HFF-Myc (cell line): Measurements from ENCODE around the gene WASHC4.

Source experiments
- DNase-seq: peaks from one replicate; pipeline ENCODE4 v3.0.0-alpha.2; 2011; ENCODE audit warnings: low read depth; ENCODE audit errors: extremely low read depth
- H3K4me3 ChIP-seq: replicated peaks from 2 replicates; pipeline ENCODE4 v1.5.1; 2011; ENCODE audit warnings: low read depth, mild to moderate bottlenecking, control low read depth, low read length
- TF ChIP-seq, protein P1 (sequence below): IDR thresholded peaks from 2 replicates; pipeline ENCODE4 v1.5.1; 2012; ENCODE audit warnings: mild to moderate bottlenecking, low read depth, low read length, control low read depth; ENCODE audit errors: missing control alignments

WASHC4 gene

DNA sequence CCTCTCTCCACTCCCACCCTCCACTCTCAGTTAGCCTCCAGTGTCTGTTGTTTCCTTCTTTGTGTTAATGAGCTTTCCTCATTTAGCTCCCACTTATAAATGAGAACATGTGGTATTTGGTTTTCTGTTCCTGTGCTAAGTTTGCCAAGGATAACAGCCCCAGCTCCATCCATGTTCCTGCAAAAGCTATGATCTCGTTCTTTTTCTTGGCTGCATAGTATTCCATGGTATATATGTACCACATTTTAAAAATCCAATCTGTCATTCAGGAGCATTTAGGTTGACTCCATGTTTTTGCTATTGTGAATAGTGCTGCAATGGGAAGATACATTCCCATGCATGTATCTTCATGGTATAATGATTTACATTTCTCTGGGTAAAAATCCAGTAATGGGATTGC is 2.8 kb upstream of the WASHC4 start:
- TF ChIP-seq, protein P1, sequence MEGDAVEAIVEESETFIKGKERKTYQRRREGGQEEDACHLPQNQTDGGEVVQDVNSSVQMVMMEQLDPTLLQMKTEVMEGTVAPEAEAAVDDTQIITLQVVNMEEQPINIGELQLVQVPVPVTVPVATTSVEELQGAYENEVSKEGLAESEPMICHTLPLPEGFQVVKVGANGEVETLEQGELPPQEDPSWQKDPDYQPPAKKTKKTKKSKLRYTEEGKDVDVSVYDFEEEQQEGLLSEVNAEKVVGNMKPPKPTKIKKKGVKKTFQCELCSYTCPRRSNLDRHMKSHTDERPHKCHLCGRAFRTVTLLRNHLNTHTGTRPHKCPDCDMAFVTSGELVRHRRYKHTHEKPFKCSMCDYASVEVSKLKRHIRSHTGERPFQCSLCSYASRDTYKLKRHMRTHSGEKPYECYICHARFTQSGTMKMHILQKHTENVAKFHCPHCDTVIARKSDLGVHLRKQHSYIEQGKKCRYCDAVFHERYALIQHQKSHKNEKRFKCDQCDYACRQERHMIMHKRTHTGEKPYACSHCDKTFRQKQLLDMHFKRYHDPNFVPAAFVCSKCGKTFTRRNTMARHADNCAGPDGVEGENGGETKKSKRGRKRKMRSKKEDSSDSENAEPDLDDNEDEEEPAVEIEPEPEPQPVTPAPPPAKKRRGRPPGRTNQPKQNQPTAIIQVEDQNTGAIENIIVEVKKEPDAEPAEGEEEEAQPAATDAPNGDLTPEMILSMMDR: no peak

GRCh38 chr12:105106621-105107020 is 910 bp upstream of the WASHC4 start:
- peak overlapping the region; percentile 74 for H3K4me3 ChIP-seq
- TF ChIP-seq, protein P1: no peak
- DNase-seq: no peak

More for the DNA sequence above, 2.8 kb upstream of the WASHC4 start:
- no peak for DNase-seq
- no peak overlapping the region for H3K4me3 ChIP-seq

- peak overlapping the region; percentile 74 for H3K4me3 ChIP-seq
- DNase-seq: no peak
- TF ChIP-seq, protein P1: no peak
These were observed 399 bp upstream of the WASHC4 start for GRCh38 chr12:105107171-105107493.

GRCh38 chr12:105109465-105110212 is 2.1 kb downstream of the WASHC4 start:
- peak overlapping the region; percentile 74 for H3K4me3 ChIP-seq
- TF ChIP-seq, protein P1: no peak
- no peak for DNase-seq

- TF ChIP-seq, protein P1: no peak
- no peak for DNase-seq
- no peak overlapping the region; the same call in 1 of the 2 replicates for H3K4me3 ChIP-seq
These were observed 3.3 kb downstream of the WASHC4 start for GRCh38 chr12:105110851-105111250.

GRCh38 chr12:105113094-105113493 is 5.6 kb downstream of the WASHC4 start:
- H3K4me3 ChIP-seq: no peak overlapping the region
- TF ChIP-seq, protein P1: no peak
- no peak for DNase-seq

- no peak overlapping the region for H3K4me3 ChIP-seq
- DNase-seq: no peak
- TF ChIP-seq, protein P1: no peak
These were observed 9.4 kb downstream of the WASHC4 start for GRCh38 chr12:105116969-105117368.
